ENCODE results near the gene PANX2. TPM values are rescaled to one million over a fixed set of nuclear protein-coding genes. Genes with fewer than 3 reads are reported as not detected.
"Not testable (repeated sequence)": the region's sequence is repeated elsewhere in the genome, so short reads cannot be mapped to it uniquely, and the experiment has no call there.

PANX2 gene
- total and polyA plus RNA-seq, 9 of the 15 experiments (the other 6 are each of a cell fraction or from before 2014, with no cell fraction given), result 0.01 to 3.9 (median 0.67) TPM; not detected in 1

GRCh38 chr22:50146439-50147238 lies 23.9 kb upstream of the PANX2 start (continued):
- TF ChIP-seq ZNF407 (IDR thresholded peaks at IDR 0.05; ENCODE audit: low read depth) (no peak), XRCC4 (IDR thresholded peaks at IDR 0.05; ENCODE audit: extremely low read depth, insufficient read depth, insufficient read length) (no peak), FOS (IDR thresholded peaks at IDR 0.05; ENCODE audit: extremely low read depth, insufficient read length) (no peak), GABPB1 (CRISPR knock-in tag; IDR thresholded peaks at IDR 0.05) (no peak), ZNF766 (CRISPR knock-in tag; conservative IDR thresholded peaks at IDR 0.05) (no peak), ARID3A (IDR thresholded peaks at IDR 0.05; ENCODE audit: borderline replicate concordance, low read depth, low read length) (no peak)

- intact Hi-C loops (cut with micrococcal nuclease), result loop anchor here (5.0 to 10.0 kb wide), 2 partner anchors 197 to 545 kb away; partner anchors contain the start of gene PPP6R2
- H3K9me1 ChIP-seq (ENCODE audit: control insufficient read depth, insufficient read depth, low read length); H3K9me3 ChIP-seq (replicated peaks; ENCODE audit: control insufficient read depth, insufficient read depth, low read depth, low read length): not testable (repeated sequence)
These were observed 23.0 kb upstream of the PANX2 start for GRCh38 chr22:50147258-50148165.

More at GRCh38 chr22:50147258-50148165, 23.0 kb upstream of the PANX2 start:
- H2AFZ ChIP-seq (ENCODE audit: low read depth, low read length); H3K9ac ChIP-seq (ENCODE audit: insufficient read depth in 1 of 2, low read depth in 2 of 2, low read length in 2 of 2); H3K36me3 ChIP-seq (ENCODE audit: control insufficient read depth, insufficient read depth, low read length); DNase-seq (ENCODE audit: extremely low read depth in 1 of 4, low spot score in 3 of 4); H4K20me1 ChIP-seq (replicated peaks; ENCODE audit: control insufficient read depth, insufficient read depth, low read length); FAIRE-seq; in situ Hi-C loops (cut with MboI); H3K79me2 ChIP-seq (ENCODE audit: control insufficient read depth, insufficient read depth, low read length); ATAC-seq; POLR2A ChIA-PET; H3K4me2 ChIP-seq (ENCODE audit: insufficient read depth, low read length); BruUV-seq (replicated peaks); H3K27ac ChIP-seq (ENCODE audit: extremely low read depth, low read depth, low read length); H3K4me3 ChIP-seq: not testable (repeated sequence)
- Histone ChIP-seq H3K4me1 (replicated peaks in 1 of 2; ENCODE audit: control insufficient read depth in 2 of 2, insufficient read depth in 2 of 2, low read length in 2 of 2) (peaks cover 5 to 53% of the 10 kb centered on the region in 2 experiments; a peak in 4 of 5 replicates), H3K27me3 (ENCODE audit: control insufficient read depth in 2 of 2, insufficient read depth in 2 of 2, low read length in 2 of 2) (peaks cover 0 to 23% of the 10 kb centered on the region in 2 experiments; a peak in 3 of 5 replicates)
- WGBS (ENCODE audit: insufficient coverage, low coverage, missing lambda C conversion rate), result 49% methylated on average over 9 of the region's 26 CpGs
- CTCF ChIA-PET (ENCODE audit: low intra/inter-chr PET ratio), result interaction anchor here (0.5 to 1.7 kb wide), 3 partner anchors 62 to 467 kb away, joined by 3 to 10 read pairs (median 5); no protein-coding TSS in a partner anchor
